ENCODE measurements around the gene GLS2. TPM values are rescaled to one million over a fixed set of nuclear protein-coding genes. Genes with fewer than 3 reads are reported as not detected.

GLS2 gene
- total and polyA plus RNA-seq, 9 of the 15 experiments (the other 6 are each of a cell fraction or from before 2014, with no cell fraction given), result 0.11 TPM; not detected in 8

DNA sequence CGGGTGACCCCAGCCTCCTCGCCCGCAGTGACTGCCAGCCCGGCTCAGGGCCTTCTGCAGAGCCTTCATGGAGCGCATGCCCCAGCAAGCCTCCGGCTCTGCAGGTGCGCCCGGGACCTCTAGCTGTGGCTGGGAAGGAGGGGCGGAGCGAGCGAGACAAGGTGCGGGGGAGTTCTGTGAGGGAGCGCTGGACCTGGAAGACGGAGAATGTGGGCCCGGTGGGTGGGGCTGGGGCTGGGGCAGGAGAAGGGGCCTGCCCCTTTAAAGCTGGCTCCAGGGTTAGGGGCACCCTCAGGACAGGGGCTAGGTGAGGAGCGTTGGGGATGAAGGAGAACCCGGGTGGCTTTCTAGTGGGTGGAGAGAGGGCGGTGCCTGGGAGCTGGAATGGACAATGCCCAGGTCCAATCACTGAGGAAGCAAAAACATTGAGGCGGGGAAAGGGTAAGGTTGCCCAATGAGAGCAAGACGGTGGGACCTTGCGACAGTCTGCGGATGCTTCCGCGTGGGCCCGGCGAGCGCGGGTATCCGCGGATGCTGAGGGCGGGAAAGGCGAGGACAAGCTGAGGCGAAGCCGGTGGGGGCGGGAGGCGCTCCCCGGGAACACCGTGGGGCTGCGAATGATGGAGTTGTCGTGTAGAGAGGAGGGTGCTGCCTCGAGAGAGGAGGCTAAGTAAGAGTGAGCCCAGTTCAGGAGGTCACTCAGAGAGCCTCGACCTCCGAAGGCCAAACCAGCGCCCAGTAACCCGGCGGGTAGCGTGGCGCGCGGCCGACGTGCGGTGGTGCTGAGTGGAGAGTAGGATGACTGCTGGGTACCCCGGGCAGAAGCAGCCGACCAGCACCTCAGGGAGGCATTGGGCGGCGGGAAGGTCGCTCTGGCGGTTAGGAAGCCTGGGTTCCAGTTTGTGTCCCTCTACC is at the start of gene GLS2 (continued):
- TF ChIP-seq ASH1L (IDR thresholded peaks at IDR 0.05; ENCODE audit: borderline replicate concordance, low read depth, partially characterized antibody), result no peak
- TF ChIP-seq, protein P1, sequence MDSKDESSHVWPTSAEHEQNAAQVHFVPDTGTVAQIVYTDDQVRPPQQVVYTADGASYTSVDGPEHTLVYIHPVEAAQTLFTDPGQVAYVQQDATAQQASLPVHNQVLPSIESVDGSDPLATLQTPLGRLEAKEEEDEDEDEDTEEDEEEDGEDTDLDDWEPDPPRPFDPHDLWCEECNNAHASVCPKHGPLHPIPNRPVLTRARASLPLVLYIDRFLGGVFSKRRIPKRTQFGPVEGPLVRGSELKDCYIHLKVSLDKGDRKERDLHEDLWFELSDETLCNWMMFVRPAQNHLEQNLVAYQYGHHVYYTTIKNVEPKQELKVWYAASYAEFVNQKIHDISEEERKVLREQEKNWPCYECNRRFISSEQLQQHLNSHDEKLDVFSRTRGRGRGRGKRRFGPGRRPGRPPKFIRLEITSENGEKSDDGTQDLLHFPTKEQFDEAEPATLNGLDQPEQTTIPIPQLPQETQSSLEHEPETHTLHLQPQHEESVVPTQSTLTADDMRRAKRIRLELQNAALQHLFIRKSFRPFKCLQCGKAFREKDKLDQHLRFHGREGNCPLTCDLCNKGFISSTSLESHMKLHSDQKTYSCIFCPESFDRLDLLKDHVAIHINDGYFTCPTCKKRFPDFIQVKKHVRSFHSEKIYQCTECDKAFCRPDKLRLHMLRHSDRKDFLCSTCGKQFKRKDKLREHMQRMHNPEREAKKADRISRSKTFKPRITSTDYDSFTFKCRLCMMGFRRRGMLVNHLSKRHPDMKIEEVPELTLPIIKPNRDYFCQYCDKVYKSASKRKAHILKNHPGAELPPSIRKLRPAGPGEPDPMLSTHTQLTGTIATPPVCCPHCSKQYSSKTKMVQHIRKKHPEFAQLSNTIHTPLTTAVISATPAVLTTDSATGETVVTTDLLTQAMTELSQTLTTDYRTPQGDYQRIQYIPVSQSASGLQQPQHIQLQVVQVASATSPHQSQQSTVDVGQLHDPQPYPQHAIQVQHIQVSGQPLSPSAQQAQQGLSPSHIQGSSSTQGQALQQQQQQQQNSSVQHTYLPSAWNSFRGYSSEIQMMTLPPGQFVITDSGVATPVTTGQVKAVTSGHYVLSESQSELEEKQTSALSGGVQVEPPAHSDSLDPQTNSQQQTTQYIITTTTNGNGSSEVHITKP (IDR thresholded peaks at IDR 0.05; ENCODE audit: partially characterized antibody), result no peak
- no peak for TF ChIP-seq ZNF699 (CRISPR knock-in tag; IDR thresholded peaks at IDR 0.05; ENCODE audit: insufficient replicate concordance)
- TF ChIP-seq, protein P2, sequence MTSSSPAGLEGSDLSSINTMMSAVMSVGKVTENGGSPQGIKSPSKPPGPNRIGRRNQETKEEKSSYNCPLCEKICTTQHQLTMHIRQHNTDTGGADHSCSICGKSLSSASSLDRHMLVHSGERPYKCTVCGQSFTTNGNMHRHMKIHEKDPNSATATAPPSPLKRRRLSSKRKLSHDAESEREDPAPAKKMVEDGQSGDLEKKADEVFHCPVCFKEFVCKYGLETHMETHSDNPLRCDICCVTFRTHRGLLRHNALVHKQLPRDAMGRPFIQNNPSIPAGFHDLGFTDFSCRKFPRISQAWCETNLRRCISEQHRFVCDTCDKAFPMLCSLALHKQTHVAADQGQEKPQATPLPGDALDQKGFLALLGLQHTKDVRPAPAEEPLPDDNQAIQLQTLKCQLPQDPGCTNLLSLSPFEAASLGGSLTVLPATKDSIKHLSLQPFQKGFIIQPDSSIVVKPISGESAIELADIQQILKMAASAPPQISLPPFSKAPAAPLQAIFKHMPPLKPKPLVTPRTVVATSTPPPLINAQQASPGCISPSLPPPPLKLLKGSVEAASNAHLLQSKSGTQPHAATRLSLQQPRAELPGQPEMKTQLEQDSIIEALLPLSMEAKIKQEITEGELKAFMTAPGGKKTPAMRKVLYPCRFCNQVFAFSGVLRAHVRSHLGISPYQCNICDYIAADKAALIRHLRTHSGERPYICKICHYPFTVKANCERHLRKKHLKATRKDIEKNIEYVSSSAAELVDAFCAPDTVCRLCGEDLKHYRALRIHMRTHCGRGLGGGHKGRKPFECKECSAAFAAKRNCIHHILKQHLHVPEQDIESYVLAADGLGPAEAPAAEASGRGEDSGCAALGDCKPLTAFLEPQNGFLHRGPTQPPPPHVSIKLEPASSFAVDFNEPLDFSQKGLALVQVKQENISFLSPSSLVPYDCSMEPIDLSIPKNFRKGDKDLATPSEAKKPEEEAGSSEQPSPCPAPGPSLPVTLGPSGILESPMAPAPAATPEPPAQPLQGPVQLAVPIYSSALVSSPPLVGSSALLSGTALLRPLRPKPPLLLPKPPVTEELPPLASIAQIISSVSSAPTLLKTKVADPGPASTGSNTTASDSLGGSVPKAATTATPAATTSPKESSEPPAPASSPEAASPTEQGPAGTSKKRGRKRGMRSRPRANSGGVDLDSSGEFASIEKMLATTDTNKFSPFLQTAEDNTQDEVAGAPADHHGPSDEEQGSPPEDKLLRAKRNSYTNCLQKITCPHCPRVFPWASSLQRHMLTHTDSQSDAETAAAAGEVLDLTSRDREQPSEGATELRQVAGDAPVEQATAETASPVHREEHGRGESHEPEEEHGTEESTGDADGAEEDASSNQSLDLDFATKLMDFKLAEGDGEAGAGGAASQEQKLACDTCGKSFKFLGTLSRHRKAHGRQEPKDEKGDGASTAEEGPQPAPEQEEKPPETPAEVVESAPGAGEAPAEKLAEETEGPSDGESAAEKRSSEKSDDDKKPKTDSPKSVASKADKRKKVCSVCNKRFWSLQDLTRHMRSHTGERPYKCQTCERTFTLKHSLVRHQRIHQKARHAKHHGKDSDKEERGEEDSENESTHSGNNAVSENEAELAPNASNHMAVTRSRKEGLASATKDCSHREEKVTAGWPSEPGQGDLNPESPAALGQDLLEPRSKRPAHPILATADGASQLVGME (CRISPR knock-in tag; IDR thresholded peaks at IDR 0.05), result no peak
- TF ChIP-seq, protein P3, sequence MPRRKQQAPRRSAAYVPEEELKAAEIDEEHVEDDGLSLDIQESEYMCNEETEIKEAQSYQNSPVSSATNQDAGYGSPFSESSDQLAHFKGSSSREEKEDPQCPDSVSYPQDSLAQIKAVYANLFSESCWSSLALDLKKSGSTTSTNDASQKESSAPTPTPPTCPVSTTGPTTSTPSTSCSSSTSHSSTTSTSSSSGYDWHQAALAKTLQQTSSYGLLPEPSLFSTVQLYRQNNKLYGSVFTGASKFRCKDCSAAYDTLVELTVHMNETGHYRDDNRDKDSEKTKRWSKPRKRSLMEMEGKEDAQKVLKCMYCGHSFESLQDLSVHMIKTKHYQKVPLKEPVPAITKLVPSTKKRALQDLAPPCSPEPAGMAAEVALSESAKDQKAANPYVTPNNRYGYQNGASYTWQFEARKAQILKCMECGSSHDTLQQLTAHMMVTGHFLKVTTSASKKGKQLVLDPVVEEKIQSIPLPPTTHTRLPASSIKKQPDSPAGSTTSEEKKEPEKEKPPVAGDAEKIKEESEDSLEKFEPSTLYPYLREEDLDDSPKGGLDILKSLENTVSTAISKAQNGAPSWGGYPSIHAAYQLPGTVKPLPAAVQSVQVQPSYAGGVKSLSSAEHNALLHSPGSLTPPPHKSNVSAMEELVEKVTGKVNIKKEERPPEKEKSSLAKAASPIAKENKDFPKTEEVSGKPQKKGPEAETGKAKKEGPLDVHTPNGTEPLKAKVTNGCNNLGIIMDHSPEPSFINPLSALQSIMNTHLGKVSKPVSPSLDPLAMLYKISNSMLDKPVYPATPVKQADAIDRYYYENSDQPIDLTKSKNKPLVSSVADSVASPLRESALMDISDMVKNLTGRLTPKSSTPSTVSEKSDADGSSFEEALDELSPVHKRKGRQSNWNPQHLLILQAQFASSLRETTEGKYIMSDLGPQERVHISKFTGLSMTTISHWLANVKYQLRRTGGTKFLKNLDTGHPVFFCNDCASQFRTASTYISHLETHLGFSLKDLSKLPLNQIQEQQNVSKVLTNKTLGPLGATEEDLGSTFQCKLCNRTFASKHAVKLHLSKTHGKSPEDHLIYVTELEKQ (CRISPR knock-in tag; IDR thresholded peaks at IDR 0.05), result no peak

Measured in K562 (cell line).